GM19452 (cell line): ENCODE measurements around the gene PPP1R15B.
"Not testable (repeated sequence)": the region's sequence is repeated elsewhere in the genome, so short reads cannot be mapped to it uniquely, and the experiment has no call there.

Experiments
- ATAC-seq: cut with Tn5 transposase; IDR thresholded peaks from one replicate; pipeline ENCODE4 v1.9.1; 2021; ENCODE audit not compliant: unreplicated experiment

PPP1R15B gene

DNA sequence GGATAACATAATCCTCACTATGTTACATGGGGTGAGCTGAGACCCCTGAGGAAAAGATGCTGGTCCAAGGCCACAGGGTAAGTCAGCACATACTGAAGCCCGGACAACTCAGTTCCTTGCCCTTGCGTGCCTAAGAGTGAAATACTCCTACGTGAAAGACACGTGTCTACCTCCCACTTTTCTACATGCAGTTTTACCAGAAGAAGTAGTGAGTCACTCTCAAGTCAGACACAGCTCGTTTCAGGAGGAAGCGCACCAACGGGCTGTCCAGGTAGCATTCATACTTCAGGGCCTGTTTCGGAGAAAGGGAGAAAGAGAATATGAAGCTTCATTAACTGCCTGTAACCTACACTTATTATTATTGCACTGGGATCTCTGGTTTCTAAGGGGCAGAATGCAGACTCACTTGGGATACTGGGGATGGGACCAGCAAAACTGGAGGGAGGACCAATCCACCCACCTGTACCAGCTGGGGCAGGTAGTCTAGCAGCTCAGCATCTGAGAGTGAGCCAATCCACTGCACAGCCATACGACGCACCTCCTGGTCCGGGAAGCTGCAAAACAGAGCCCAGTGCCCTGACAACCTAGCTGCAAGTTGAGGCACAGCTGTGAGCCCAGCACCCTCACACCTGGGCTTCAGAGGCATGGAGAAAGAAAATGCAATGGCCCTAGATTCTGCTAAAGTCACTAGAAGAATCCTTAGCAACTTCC lies 32.4 kb upstream of the PPP1R15B start:
- ATAC-seq: no peak

DNA sequence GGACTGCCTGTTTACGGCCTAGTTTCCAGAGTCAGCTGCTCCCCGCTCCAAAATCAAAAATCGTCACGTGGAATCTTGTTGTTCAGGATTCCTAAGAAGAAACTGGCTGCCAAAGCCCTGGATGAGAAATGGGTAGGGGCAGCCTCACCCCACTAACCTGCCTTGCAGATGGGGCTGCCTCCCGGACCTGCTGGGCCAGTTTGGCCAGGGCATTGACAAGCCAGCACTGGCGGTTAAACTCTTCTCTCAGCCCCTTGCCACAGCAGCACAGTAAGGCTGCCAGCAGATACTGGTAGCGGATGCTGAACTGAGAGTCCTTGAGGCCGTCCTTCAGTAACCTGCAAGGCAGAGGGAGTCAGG lies 31.6 kb upstream of the PPP1R15B start:
- ATAC-seq: no peak

DNA sequence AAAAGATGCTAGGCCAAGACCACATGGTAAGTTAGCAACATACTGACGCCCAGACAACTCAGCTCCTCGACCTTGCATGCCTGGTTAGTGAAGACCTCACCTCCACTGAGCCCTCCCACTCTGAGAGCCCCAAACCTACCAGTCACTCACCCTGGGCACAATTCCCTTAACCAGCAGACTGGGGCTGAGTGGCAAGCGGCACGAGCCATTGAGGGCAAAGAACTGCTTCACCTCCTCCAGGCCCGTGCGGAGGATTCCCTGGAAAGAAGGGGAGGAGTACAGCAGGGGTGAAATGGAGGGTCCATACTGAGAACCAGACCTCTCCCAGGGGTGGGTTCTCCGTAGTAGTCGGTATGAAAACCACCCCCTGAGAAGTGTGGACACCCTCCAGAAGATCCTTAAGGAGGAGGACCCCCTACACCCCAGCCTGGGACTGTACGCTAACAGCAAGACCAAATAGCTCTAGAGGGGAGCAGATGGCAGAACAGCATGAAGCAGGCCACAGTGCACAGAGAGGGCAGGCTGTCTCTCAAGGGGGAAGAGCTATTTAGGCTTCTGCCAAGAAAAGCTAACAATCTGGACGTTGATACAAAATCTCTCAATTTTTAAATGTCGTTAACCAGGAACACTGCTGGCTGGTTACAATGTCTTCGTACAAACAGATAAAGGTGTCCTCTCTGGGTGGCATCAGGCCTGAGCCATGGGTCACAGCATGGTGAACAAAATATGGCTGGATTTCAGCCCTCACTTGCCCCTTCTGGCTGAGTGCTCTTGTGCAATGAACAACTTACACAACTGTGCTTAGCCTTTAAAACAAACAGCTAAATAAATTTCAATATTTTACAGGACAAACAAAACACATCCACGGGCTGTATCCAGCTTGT lies 31.0 kb upstream of the PPP1R15B start:
- no peak for ATAC-seq

GRCh38 chr1:204441558-204441957 lies 29.9 kb upstream of the PPP1R15B start:
- ATAC-seq: no peak

DNA sequence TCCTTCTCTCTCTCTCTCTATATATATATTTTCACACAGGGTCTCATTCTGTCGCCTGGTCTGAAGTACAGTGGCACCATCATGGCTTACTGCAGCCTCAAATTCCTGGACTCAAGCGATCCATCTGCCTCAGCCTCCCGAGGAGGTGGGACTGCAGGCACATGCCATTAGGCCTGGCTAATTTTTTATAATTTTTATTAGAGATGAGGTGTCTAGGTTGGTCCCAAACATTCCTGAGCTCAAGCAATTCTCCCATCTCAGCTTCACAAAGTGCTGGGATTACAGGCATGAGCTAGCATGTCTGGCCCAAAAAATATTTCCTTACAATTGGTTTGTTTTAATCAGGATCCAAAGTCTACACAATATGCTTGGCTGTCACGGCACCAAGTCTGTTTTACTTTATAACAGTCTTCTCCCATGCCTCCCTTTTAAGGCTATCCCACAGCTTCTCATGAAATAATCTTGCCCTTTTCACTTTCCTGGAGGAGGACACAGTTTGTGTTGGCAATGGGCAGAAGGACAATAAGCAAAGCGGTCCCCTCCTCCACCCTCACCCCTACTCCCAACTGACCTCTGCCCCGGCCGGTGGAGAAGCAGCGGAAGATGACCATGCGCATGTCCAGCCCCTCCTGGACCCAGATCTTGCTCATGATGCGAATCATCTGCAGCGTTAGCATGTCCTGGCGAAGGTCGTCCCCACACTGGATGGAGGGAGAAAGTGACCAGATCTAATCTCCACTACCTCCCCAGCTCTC lies 28.2 kb upstream of the PPP1R15B start:
- ATAC-seq: no peak

DNA sequence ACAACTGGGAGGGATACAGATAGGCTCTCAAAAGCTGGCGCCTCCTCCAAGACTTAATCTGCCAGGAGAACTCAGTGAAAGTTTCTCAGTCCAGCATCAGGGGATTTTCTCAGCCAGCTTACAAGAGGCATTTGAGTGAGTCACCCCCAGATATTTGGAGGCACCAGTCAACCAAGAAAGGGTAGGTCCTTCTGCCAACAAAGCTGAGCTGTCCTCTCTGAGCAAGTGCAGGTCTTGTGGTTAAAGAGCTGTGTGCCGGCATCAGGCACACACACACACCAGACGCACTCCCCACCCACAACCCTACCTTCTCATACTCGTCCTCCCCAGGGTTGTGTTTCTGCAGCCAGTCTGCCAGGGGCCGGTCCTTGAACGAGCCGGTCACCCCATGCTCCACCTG lies 27.0 kb upstream of the PPP1R15B start:
- no peak for ATAC-seq

DNA sequence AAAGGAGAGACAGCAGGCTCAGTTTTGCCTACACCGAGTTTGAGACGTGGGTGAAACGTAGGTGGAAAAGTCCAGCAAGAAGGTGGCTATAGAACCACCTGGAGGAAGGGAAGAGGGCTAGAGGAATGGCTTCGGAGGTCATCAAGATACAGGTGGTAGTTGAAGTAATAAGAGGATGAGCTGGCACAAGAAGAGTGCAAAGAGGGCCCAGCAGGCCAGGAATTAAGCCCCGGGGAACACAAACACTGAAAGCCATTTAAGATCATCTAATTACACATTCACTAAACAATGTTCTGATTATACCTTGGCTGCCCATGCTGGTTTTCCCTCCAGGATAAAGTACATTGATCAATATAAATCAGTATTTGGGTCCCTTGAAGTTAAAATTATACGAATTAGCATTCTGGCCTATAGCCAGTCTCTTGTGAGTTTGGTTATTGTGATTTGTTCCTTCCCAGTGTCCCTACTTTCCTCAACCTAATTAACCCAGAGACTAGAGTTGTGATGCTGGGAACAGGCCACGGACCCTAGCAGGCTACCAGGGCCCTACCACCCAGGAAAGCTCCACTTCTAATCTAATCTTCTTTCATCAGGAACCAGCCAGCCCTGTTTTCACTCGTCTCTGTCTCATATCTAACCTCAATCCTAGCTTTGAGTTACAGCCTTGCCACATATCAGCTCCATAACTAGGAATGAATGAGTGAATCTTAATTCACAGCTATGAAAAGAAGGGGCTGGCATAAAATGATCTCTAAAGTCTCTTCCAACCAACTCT lies 26.4 kb upstream of the PPP1R15B start:
- ATAC-seq: no peak

DNA sequence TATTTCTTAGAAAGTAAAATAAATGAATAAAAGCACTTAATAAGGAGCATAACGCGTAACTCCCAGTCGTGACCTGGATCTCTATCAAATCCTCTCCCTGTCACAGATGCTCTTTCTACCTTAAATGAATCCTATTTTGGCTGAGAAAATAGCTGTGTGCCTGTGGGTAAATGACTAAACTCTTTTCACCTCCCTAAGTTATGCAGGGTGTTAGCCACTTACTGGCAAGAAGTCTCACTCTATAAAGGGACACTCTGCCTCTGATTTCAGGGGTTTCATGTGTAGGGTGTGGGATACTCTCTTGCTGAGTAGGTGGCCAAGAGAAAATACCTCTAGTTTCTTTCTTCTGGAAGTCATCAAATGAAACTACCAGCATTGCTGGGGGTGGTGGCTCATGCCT lies 24.3 kb upstream of the PPP1R15B start:
- ATAC-seq: no peak

DNA sequence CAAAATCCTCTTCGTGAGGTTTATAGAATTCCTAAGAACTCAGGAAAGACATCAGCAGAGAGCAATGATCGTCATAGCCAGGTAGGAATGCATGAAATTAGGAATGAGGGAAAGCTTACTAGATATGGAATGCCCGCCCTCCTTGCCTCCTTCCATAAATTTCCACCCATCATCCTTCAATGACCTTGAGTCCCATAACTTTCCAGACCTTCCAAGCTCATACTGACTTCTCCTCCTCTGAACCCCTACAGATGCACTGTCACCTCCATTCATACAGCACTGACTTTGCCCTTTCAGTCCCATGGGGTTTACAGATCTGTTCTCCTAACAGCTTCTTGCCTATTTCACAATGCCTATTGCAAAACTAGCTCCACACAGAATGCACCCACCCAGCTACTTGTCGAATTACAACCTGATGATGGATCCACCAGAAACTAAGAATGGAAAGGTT lies 23.8 kb upstream of the PPP1R15B start:
- no peak for ATAC-seq

GRCh38 chr1:204434116-204434755 lies 22.6 kb upstream of the PPP1R15B start:
- ATAC-seq: no peak

GRCh38 chr1:204432708-204433107 lies 21.1 kb upstream of the PPP1R15B start:
- no peak for ATAC-seq

- no peak for ATAC-seq
These were observed 19.9 kb upstream of the PPP1R15B start for GRCh38 chr1:204431310-204432184.

DNA sequence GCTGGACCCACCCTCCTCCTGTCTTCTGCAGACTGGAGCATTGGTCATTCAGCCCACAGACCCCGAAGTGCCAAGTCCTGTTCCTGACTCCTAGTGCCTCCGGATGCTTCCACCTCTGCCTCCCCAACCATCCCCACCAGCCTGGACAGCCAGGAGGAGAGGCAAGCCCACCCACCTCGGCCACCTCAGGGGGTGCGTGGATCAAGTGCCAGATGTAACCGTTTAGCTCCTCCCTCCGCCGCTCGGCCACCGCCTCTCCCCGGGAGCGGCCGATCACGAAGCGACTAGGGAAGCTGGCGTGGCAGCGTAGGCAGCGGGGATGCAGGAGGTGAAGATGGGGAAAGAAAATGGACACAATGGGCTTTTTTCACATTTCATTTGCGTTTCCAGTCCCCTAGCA lies 18.1 kb upstream of the PPP1R15B start:
- no peak for ATAC-seq

DNA sequence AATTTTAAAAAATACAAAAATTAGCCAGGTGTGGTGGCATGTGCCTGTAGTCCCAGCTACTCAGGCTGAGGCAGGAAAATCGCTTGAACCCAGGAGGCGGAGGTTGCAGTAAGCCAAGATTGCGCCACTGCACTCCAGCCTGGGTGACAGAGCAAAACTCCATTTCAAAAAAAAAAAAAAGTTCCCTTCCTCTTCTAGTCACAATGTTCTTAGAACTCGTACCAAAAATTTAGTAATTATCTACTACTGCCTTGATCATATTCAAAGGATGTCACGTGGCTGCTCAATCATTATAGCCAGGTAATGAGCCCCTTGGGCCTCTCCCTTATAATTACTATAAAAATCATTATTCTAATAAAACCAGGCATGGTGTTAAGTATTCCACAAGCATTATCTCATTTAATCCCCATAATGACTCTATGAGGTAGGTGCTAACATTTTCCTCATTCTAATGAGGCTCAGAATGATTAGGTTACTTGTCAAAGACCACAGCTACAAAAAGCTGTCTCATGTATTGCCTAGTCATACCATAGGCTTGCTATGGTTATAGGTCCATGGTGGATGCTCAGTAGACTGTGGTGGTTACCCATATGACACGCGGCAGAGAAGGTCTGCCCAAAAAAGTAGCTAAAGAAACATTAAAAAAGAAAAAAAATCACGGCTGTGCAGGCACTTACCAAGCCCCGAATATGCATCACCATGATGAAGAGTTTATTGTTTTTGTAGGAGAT lies 15.5 kb upstream of the PPP1R15B start:
- ATAC-seq: no peak

DNA sequence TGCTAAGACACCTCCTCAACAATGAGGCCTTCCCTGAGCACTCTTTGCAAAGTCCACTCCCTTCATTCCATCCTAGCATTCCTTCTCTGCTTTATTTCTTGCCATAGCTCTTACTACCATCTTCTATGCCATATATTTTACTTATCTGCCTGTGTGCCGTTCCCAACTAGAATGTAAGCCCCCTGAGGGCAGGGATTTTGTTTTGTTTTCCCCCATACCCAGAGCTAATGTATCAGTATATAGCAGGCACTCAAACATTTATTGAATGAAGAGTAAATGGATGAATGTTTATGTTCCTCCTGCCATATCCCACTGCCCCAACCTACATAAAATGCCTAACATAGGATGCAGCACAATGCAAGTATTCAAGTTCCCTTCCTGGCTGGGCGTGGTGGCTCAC lies 14.9 kb upstream of the PPP1R15B start:
- ATAC-seq: no peak

DNA sequence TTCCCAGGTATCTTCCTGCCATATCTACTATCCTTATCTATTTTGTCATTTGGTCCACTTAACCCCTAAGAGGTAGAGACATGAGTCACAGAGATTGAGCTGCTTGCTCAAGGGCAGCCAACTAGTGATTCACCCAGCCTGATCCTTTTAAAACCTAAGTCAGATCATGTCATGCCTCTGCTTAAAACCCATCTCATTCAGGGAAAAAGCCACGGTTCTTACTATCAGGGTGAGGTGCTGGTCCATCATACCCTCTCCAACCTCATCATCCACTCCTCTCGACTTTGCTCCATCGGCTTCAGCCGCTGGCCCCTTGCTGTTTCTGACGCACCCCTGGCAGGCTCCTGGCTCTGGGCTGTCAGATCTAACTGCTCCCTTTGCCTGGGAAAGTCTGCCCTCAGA lies 14.4 kb upstream of the PPP1R15B start:
- no peak for ATAC-seq

DNA sequence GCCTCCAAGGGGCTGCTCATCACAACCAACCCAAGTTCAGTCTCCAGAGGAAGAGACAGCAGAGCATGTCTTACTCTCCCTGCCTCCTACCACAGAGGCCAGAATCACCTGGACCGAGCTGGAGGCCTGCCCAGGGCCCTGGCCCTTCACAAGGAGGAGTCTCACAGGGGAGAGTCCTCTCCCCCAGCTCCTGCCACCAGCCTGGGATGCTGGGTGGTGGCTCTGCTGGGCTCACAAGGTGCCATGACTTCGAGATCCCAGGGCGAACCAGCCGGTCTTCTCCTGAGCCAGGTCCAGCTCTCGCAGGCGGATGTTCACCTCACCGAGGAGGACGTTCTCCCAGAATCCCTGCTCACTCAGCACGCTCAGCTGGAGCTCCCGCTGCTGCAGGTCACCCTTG lies 13.0 kb upstream of the PPP1R15B start:
- no peak for ATAC-seq

DNA sequence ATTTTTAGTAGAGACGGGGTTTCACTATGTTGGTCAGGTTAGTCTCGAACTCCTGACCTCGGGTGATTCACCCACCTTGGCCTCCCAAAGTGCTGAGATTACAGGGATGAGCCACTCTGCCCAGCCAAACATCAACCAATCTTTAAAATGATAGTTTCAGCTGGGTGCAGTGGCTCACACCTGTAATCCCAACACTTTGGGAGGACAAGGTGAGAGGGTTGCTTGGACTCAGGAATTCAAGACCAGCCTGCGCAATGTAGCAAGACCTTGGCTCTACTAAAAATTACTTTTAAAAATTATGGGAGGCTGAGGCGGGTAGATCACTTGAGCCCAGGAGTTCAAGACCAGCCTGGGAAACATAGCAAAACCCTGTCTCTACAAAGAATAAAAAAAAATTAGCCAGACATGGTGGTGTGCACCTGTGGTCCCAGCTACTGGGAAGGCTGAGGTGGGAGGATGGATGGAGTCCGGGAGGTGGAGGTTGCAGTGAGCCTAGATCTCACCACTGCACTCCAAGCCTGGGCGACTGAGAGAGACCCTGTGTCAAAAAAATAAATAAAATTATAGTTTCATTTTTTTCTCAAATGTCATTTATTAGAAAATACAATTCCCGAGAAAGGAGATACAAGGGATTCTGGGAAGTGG lies 10.6 kb upstream of the PPP1R15B start:
- not testable (repeated sequence) for ATAC-seq
